Hepatocyte (in vitro differentiated cells): ENCODE measurements around the gene CDH6. TPM values are rescaled to one million over a fixed set of nuclear protein-coding genes. Genes with fewer than 3 reads are reported as not detected.

Experiments
- DNase-seq: peaks from one replicate; pipeline ENCODE4 v3.0.0-alpha.2; 2016; ENCODE audit warnings: low spot score
- H2AFZ ChIP-seq: fragments of 200-600 bp; sonication (generic); 2 replicates; pipeline ENCODE4 v1.6.0; 2016; ENCODE audit warnings: antibody characterized with exemption, mild to moderate bottlenecking
- H3K27ac ChIP-seq: fragments of 200-600 bp; sonication (generic); 2 replicates; pipeline ENCODE4 v1.5.1; 2016; ENCODE audit warnings: mild to moderate bottlenecking
- H3K27me3 ChIP-seq: fragments of 200-600 bp; sonication (generic); 2 replicates; pipeline ENCODE4 v1.6.1; 2016
- H3K36me3 ChIP-seq: fragments of 200-600 bp; sonication (generic); replicated peaks from 2 replicates; pipeline ENCODE4 v1.5.1; 2016; ENCODE audit warnings: low read depth; ENCODE audit not compliant: insufficient read depth
- H3K4me1 ChIP-seq: fragments of 200-600 bp; sonication (generic); 2 replicates; pipeline ENCODE4 v1.5.1; 2016; ENCODE audit warnings: mild to moderate bottlenecking, moderate library complexity; ENCODE audit not compliant: insufficient read depth
- H3K4me2 ChIP-seq: fragments of 200-600 bp; sonication (generic); 2 replicates; pipeline ENCODE4 v1.6.0; 2016
- H3K4me3 ChIP-seq: fragments of 200-600 bp; sonication (generic); 2 replicates; pipeline ENCODE4 v1.5.1; 2016; ENCODE audit warnings: mild to moderate bottlenecking
- H3K79me2 ChIP-seq: fragments of 200-600 bp; sonication (generic); 2 replicates; pipeline ENCODE4 v1.6.0; 2017; ENCODE audit warnings: mild to moderate bottlenecking
- H3K9me2 ChIP-seq: fragments of 200-600 bp; sonication (generic); replicated peaks from 2 replicates; pipeline ENCODE4 v1.6.0; 2017; ENCODE audit warnings: mild to moderate bottlenecking; ENCODE audit not compliant: insufficient read depth
- H3K9me3 ChIP-seq: fragments of 200-600 bp; sonication (generic); 2 replicates; pipeline ENCODE4 v1.5.1; 2016; ENCODE audit warnings: low read depth, mild to moderate bottlenecking
- H4K20me1 ChIP-seq: fragments of 200-600 bp; sonication (generic); 2 replicates; pipeline ENCODE4 v1.6.0; 2016; ENCODE audit warnings: mild to moderate bottlenecking; ENCODE audit not compliant: insufficient read depth, poor library complexity, severe bottlenecking
- CTCF ChIP-seq: fragments of 200-600 bp; sonication (generic); IDR thresholded peaks from 2 replicates; pipeline ENCODE4 v1.5.1; 2016; ENCODE audit warnings: antibody characterized with exemption, mild to moderate bottlenecking; ENCODE audit not compliant: poor library complexity
- EZH2 ChIP-seq: fragments of 200-600 bp; sonication (generic); IDR thresholded peaks from 2 replicates; pipeline ENCODE4 v1.6.1; 2016; ENCODE audit warnings: antibody characterized with exemption, mild to moderate bottlenecking, borderline replicate concordance
- EZH2phosphoT487 ChIP-seq: fragments of 200-600 bp; sonication (generic); IDR thresholded peaks from one replicate; pipeline ENCODE4 v1.6.1; 2018; ENCODE audit warnings: antibody characterized with exemption, mild to moderate bottlenecking, low read depth, moderate library complexity; ENCODE audit not compliant: unreplicated experiment, severe bottlenecking
- WGBS: methylation state at CpG from one replicate; pipeline ENCODE4 v1.1.6; 2016; ENCODE audit warnings: low lambda C conversion rate; ENCODE audit errors: missing lambda C conversion rate; 5-methylcytosine and 5-hydroxymethylcytosine counted together
- polyA plus RNA-seq: library from polyadenylated mRNA; unstranded; fragments of >200 nt; fragmentation: Nextera tagmentation; extraction: Ambion mirVana; gene quantifications from 2 replicates; pipeline ENCODE4 v1.2.1, GENCODE V29; 2016
- total RNA-seq: library from RNA; depleted of rRNA; stranded (reverse); fragments of >200 nt; gene quantifications from 2 replicates; pipeline ENCODE4 v1.2.3, GENCODE V29; 2014

CDH6 gene
- total and polyA plus RNA-seq, 2 experiments from 2014 or later: 11.6 to 36.9 TPM

GRCh38 chr5:31255041-31255440, 61.6 kb downstream of the CDH6 start:
- H4K20me1 ChIP-seq: no peaks in the 10 kb centered on the region
- no peak overlapping the region for H3K4me3 ChIP-seq
- no peaks in the 10 kb centered on the region for H3K27me3 ChIP-seq
- 84% methylated on average over 10 of the region's 10 CpGs for WGBS
- H3K9me2 ChIP-seq: no peaks in the 10 kb centered on the region
- no peaks in the 10 kb centered on the region for H3K79me2 ChIP-seq
- no peak overlapping the region for H3K27ac ChIP-seq
- no peak for DNase-seq
- H3K4me1 ChIP-seq: no peaks in the 10 kb centered on the region
- no peak overlapping the region for H2AFZ ChIP-seq
- H3K9me3 ChIP-seq: no peaks in the 10 kb centered on the region
- H3K4me2 ChIP-seq: no peak overlapping the region
- TF ChIP-seq EZH2 (no peak), CTCF (no peak), EZH2phosphoT487 (no peak)
- no peaks in the 10 kb centered on the region for H3K36me3 ChIP-seq

GRCh38 chr5:31268256-31268655, 74.8 kb downstream of the CDH6 start:
- no peaks in the 10 kb centered on the region for H3K27me3 ChIP-seq
- H3K9me3 ChIP-seq: no peaks in the 10 kb centered on the region
- no peaks in the 10 kb centered on the region for H3K4me1 ChIP-seq
- H4K20me1 ChIP-seq: no peaks in the 10 kb centered on the region
- H2AFZ ChIP-seq: no peak overlapping the region
- WGBS: 63% methylated on average over 2 of the region's 2 CpGs
- no peak for TF ChIP-seq CTCF
- no peak for TF ChIP-seq EZH2phosphoT487
- TF ChIP-seq EZH2: no peak
- no peak overlapping the region for H3K27ac ChIP-seq
- no peaks in the 10 kb centered on the region for H3K36me3 ChIP-seq
- no peak overlapping the region for H3K4me2 ChIP-seq
- H3K9me2 ChIP-seq: no peaks in the 10 kb centered on the region
- H3K79me2 ChIP-seq: no peaks in the 10 kb centered on the region
- H3K4me3 ChIP-seq: no peak overlapping the region
- DNase-seq: no peak

GRCh38 chr5:31268686-31269085, 75.2 kb downstream of the CDH6 start:
- H3K36me3 ChIP-seq: no peaks in the 10 kb centered on the region
- 70% methylated on average over 4 of the region's 4 CpGs for WGBS
- H4K20me1 ChIP-seq: no peaks in the 10 kb centered on the region
- no peaks in the 10 kb centered on the region for H3K9me3 ChIP-seq
- no peaks in the 10 kb centered on the region for H3K4me1 ChIP-seq
- H2AFZ ChIP-seq: no peak overlapping the region
- no peak overlapping the region for H3K27ac ChIP-seq
- no peak for DNase-seq
- H3K4me3 ChIP-seq: no peak overlapping the region
- H3K79me2 ChIP-seq: no peaks in the 10 kb centered on the region
- no peaks in the 10 kb centered on the region for H3K27me3 ChIP-seq
- TF ChIP-seq EZH2 (no peak), EZH2phosphoT487 (no peak), CTCF (no peak)
- no peaks in the 10 kb centered on the region for H3K9me2 ChIP-seq
- H3K4me2 ChIP-seq: no peak overlapping the region

- H3K27ac ChIP-seq: no peak overlapping the region
- no peaks in the 10 kb centered on the region for H4K20me1 ChIP-seq
- no peak overlapping the region for H3K4me2 ChIP-seq
- DNase-seq: no peak
- no peak overlapping the region for H2AFZ ChIP-seq
- no peaks in the 10 kb centered on the region for H3K79me2 ChIP-seq
- WGBS: 71% methylated on average over 4 of the region's 4 CpGs
- no peaks in the 10 kb centered on the region for H3K27me3 ChIP-seq
- no peak for TF ChIP-seq EZH2phosphoT487
- TF ChIP-seq EZH2: no peak
- TF ChIP-seq CTCF: no peak
- H3K36me3 ChIP-seq: no peaks in the 10 kb centered on the region
- no peaks in the 10 kb centered on the region for H3K9me3 ChIP-seq
- no peaks in the 10 kb centered on the region for H3K4me1 ChIP-seq
- H3K9me2 ChIP-seq: no peaks in the 10 kb centered on the region
- H3K4me3 ChIP-seq: no peak overlapping the region
Measured at GRCh38 chr5:31269259-31269658, 75.8 kb downstream of the CDH6 start.
